HG03060 (cell line): ENCODE measurements around the gene SYNDIG1L.

Source experiments
- ATAC-seq: cut with Tn5 transposase; IDR thresholded peaks from one replicate; pipeline ENCODE4 v1.9.1; 2021; ENCODE audit warnings: low read depth, moderate number of reproducible peaks; ENCODE audit not compliant: unreplicated experiment

SYNDIG1L gene

GRCh38 chr14:74434294-74434693 is 8.3 kb upstream of the SYNDIG1L start:
- no peak for ATAC-seq

GRCh38 chr14:74429991-74430390 is 4.0 kb upstream of the SYNDIG1L start:
- ATAC-seq, result no peak

DNA sequence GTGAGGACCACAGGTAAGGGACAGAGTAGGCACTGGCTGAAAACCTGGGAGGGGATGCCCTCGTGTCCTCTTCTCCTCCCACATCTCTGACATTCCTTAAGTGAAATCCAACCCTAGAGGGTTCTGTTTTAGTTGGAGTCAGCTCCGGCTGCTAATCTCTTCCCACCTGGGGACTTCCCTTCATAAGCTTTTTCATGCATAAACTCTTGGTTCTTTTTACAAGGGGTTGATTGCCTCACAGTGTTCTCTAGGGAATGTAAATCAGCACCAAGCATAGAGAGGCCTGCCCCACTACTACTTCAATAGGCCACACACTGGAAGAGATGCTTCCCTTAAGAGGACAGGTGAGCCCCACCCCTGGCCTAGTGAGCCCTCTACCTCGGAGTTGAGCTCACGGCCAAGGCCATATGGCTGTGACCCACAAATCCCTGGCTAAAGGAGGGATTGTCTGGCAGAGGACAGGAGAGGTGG is 3.2 kb upstream of the SYNDIG1L start:
- no peak for ATAC-seq

- no peak for ATAC-seq
Observed at GRCh38 chr14:74427651-74428050, 1.6 kb upstream of the SYNDIG1L start.

GRCh38 chr14:74425525-74426201 is 347 bp downstream of the SYNDIG1L start:
- no peak for ATAC-seq

DNA sequence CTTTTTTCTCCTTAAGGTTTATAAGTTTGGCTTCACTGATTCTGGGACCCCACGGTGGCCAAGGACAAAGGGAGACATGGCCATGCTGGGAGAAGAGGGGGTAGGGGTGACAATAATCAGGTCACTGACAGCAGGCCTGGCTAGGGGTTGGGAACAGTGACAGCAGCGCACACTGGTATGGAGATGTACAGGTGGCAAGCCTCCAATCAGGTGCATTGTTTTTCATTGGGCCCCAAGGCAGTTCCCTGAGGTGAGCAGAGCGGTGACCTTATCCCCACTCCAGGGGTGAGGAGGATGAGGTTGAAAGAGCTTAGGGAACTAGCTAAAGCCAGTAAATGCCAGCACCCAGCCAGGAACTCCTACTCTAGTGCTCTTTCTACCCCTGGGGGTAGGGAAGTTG is 1.4 kb downstream of the SYNDIG1L start:
- ATAC-seq, result no peak

GRCh38 chr14:74423246-74423645 is 2.8 kb downstream of the SYNDIG1L start:
- ATAC-seq, result no peak

- no peak for ATAC-seq
Observed at GRCh38 chr14:74421981-74422380, 4.0 kb downstream of the SYNDIG1L start.

DNA sequence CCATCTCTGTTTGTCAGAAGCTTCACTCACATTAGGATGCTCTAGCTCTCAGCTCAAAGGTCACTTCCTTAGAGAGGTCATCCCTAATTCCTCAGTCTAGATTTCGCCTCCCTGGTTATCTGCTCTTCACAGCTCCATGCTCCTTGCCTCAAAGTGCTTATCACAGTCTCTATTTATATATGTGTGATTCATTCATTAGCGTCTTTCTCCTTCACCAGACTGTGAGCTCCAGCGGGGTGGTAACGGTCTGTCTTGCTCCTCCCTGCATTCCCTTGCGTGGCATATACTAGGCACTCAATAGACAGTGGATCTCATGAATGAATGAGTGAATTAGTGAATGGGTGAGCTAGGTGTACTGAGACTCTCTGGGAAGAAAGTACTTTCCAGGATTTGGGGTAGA is 6.9 kb downstream of the SYNDIG1L start:
- no peak for ATAC-seq

DNA sequence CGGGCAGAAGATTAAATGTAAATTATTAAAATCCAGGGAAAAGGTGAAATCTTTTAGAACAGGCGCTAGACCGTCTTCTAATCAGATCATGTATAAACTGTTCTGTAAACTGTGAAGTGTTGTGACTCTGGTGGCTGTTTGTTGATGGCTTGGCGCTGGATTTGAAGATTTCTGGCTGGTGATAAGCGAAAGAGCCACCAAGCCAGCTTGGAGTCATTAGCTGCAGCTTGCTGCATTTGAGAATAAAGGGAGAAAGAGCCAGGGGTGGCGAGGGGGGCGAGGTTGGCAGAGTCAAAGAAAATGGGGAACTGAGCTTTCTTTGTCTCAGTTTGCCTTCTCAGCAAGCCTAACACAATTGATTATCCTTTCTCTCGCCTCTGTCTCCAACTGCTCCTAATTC is 8.0 kb downstream of the SYNDIG1L start:
- no peak for ATAC-seq

- ATAC-seq, result no peak
Observed at GRCh38 chr14:74417611-74418010, 8.4 kb downstream of the SYNDIG1L start.

GRCh38 chr14:74417201-74417600 is 8.8 kb downstream of the SYNDIG1L start:
- ATAC-seq, result no peak

- ATAC-seq, result no peak
Observed at GRCh38 chr14:74415115-74415437, 10.9 kb downstream of the SYNDIG1L start.

GRCh38 chr14:74414403-74415114 is 11.5 kb downstream of the SYNDIG1L start:
- ATAC-seq, result no peak

GRCh38 chr14:74413627-74414026 is 12.4 kb downstream of the SYNDIG1L start:
- ATAC-seq, result no peak

GRCh38 chr14:74412753-74413152 is 13.3 kb downstream of the SYNDIG1L start:
- no peak for ATAC-seq

- ATAC-seq, result no peak
Observed at GRCh38 chr14:74411671-74412070, 14.3 kb downstream of the SYNDIG1L start.

GRCh38 chr14:74409441-74409840 is 16.6 kb downstream of the SYNDIG1L start:
- ATAC-seq, result no peak

DNA sequence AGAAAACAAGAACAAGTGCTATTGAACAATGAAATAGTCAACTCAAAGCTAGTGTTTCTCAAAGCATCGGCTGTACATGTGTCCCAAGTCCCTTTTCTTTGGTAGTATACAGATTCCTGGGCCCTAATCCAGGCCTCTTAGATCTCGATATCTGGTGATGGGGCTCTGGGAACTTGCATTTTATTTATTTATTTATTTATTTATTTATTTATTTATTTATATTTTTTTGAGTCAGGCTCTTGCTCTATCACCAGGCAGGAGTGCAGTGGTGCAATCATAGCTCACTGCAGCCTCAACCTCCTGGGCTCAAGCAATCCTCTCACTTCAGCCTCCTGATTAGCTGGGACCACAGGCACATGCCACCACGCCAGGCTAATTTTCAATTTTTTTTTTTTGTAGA is 17.1 kb downstream of the SYNDIG1L start:
- ATAC-seq, result no peak

DNA sequence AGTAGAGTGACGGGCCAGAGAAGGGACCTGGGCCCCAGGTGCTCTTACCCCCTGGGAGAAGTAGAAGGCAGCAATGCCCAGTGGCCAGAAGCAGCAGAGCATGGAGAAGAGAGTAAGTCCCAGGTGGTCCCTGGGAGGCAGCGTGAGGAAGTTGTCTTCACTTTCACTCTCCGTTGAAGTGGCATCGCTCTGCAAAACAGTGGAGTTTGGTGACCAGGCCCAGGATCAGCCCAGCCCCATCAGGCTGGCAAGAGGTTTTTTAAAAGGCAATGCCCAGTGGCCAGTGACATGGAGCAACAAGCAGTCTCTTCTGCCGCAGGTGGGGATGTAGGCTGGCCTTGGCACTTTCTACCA is 18.2 kb downstream of the SYNDIG1L start:
- ATAC-seq, result no peak

GRCh38 chr14:74407021-74407800 is 18.8 kb downstream of the SYNDIG1L start:
- ATAC-seq, result no peak

DNA sequence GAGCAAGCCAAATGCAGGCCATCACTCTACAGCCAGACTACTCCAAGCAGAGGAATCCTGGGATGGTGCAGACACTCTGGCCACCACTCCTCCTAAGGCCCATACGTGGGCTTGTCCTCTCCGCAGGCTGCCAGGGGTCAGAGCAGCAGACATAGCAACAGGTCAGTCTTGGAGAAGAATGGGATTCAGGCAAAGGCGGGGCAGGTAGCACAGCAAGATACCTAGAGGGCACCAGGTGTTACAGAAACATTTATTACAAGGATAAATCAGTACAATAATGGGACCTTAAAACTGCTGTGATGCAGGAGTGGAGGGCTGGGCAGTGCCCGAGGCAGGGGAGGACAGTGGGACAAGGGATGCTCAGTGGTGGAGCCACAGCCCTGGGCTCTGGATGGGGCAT is 20.3 kb downstream of the SYNDIG1L start:
- no peak for ATAC-seq
